ENCODE measurements around the gene ADCY2. TPM values are rescaled to one million over a fixed set of nuclear protein-coding genes. Genes with fewer than 3 reads are reported as not detected.

ADCY2 gene
- total RNA-seq, 1 experiment from 2014 or later: not detected

DNA sequence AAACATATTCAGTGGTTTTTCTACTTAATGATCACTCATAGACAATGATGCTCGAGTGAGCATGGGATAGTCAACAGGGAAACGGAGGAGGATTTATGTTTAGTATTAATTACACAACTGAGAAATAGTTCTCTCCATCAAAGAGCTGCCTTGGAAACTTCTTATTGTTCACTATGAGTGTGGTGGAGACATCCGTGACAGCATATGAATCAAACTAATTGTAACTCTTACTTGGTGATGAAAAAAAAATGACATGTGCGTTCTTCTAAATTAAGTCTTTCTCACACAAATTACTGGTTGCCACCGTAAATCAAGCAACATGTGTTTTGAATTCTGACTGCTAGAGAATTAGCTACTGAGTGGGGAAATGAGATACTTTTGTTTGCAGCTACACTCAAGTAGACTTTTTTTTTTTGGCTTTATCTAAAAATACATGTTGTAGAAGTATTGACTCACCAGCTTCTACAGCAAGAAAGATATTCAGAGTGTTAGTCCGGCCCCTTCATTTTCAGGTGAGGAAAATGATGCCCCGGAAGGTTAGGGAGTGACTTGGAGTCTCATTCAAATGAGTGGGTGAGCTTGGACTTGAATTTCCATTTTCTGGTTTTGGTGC is 275.5 kb downstream of the ADCY2 start:
- POLR2A ChIA-PET: no interaction called here
- Mint-ChIP-seq H3K9me3 (ENCODE audit: unreplicated experiment) (no peaks in the 10 kb centered on the region), H3K27ac (ENCODE audit: low read depth, unreplicated experiment) (no peak overlapping the region), H3K4me3 (ENCODE audit: unreplicated experiment) (no peak overlapping the region), H3K27me3 (ENCODE audit: insufficient read depth, unreplicated experiment) (no peaks in the 10 kb centered on the region), H3K4me1 (ENCODE audit: insufficient read depth, unreplicated experiment) (peaks cover 21% of the 10 kb centered on the region), H3K36me3 (ENCODE audit: insufficient read depth, unreplicated experiment) (no peaks in the 10 kb centered on the region)
- TF ChIP-seq, protein P1, sequence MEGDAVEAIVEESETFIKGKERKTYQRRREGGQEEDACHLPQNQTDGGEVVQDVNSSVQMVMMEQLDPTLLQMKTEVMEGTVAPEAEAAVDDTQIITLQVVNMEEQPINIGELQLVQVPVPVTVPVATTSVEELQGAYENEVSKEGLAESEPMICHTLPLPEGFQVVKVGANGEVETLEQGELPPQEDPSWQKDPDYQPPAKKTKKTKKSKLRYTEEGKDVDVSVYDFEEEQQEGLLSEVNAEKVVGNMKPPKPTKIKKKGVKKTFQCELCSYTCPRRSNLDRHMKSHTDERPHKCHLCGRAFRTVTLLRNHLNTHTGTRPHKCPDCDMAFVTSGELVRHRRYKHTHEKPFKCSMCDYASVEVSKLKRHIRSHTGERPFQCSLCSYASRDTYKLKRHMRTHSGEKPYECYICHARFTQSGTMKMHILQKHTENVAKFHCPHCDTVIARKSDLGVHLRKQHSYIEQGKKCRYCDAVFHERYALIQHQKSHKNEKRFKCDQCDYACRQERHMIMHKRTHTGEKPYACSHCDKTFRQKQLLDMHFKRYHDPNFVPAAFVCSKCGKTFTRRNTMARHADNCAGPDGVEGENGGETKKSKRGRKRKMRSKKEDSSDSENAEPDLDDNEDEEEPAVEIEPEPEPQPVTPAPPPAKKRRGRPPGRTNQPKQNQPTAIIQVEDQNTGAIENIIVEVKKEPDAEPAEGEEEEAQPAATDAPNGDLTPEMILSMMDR (IDR thresholded peaks at IDR 0.05; ENCODE audit: unreplicated experiment): no peak
- intact Hi-C loops (cut with micrococcal nuclease): no loop called here
- DNase-seq (ENCODE audit: unreplicated experiment): no peak
- CTCF ChIA-PET: interaction anchor here (0.6 kb wide), 1 partner anchor 144 kb away, joined by 3 read pairs; no protein-coding TSS in a partner anchor
- BruUV-seq (replicated peaks): no TSS peak

DNA sequence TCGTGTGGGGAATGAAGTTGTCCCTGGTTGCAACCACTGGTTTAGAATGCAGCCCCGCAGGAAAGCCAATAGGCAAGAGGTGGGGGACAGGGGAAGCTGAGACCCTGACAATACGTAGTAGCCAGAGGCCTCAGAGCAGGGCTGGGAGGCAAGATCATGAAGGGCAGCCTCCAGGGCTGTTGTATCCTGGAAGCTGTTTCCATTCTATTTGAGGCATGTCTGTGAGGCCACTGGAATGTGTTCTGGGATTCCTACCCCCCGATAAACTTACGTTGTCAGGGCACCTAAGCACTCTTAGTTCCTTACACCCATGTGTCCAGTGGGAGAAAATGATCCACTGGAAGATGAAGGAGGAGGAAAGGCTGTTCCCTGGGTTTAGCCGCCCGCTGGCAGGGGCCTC is 277.7 kb downstream of the ADCY2 start:
- CTCF ChIA-PET: no interaction called here

DNA sequence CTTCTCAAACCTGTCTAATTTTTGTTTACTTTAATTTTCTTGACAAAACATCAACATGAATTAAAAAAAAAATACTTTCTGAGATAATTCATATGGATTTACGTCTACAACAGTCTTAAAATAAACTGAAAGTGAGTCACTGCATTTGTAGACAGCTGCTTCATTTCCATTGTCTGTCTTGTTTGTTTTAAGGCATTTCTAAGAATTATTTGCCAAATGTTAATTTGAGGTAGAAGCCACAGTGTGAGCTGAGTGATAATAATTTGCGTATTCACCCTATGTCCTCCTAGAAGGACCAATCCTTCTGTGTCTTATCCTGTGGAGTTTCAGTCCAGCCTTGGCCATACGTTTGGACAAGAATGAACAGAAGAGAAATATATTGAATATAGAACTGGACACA is 280.5 kb downstream of the ADCY2 start:
- Mint-ChIP-seq H3K27ac (ENCODE audit: low read depth, unreplicated experiment) (no peak overlapping the region), H3K27me3 (ENCODE audit: insufficient read depth, unreplicated experiment) (peaks cover 22% of the 10 kb centered on the region)

More for the DNA sequence above, 277.7 kb downstream of the ADCY2 start:
- Mint-ChIP-seq H3K36me3 (ENCODE audit: insufficient read depth, unreplicated experiment) (no peaks in the 10 kb centered on the region), H3K4me3 (ENCODE audit: unreplicated experiment) (no peak overlapping the region), H3K27me3 (ENCODE audit: insufficient read depth, unreplicated experiment) (peaks cover 3% of the 10 kb centered on the region), H3K4me1 (ENCODE audit: insufficient read depth, unreplicated experiment) (peaks cover 13% of the 10 kb centered on the region), H3K9me3 (ENCODE audit: unreplicated experiment) (no peaks in the 10 kb centered on the region), H3K27ac (ENCODE audit: low read depth, unreplicated experiment) (no peak overlapping the region)
- TF ChIP-seq, protein P1 (IDR thresholded peaks at IDR 0.05; ENCODE audit: unreplicated experiment): no peak
- no TSS peak for BruUV-seq (replicated peaks)
- POLR2A ChIA-PET: no interaction called here
- intact Hi-C loops (cut with micrococcal nuclease): no loop called here
- no peak for DNase-seq (ENCODE audit: unreplicated experiment)

DNA sequence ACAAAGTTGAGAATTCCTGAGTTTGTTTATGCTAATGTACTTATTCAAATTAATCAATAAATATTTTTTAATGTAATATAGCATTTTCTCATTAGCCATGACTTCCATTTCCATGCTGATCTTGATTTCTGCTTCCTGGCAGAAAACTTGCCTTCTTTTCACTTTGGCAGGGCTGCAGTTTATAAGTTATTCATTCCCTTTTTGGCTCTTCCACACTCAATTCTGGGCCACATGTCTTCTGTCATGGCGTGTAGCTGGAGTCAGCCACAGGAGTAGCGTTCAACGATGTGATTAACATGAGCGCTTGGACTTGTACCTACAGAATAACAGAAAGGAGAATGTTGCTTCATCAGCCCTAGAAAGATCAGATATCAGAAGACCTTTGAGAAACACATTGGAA is 282.1 kb downstream of the ADCY2 start:
- TF ChIP-seq, protein P1 (IDR thresholded peaks at IDR 0.05; ENCODE audit: unreplicated experiment): no peak
- H3K27me3 Mint-ChIP-seq (ENCODE audit: insufficient read depth, unreplicated experiment): peaks cover 33% of the 10 kb centered on the region
- intact Hi-C loops (cut with micrococcal nuclease): no loop called here
- no peak overlapping the region for H3K27ac Mint-ChIP-seq (ENCODE audit: low read depth, unreplicated experiment)
- no peaks in the 10 kb centered on the region for H3K9me3 Mint-ChIP-seq (ENCODE audit: unreplicated experiment)
- POLR2A ChIA-PET: no interaction called here
- no peak overlapping the region for H3K4me3 Mint-ChIP-seq (ENCODE audit: unreplicated experiment)
- DNase-seq (ENCODE audit: unreplicated experiment): no peak
- H3K36me3 Mint-ChIP-seq (ENCODE audit: insufficient read depth, unreplicated experiment): no peaks in the 10 kb centered on the region
- CTCF ChIA-PET: no interaction called here
- H3K4me1 Mint-ChIP-seq (ENCODE audit: insufficient read depth, unreplicated experiment): peaks cover 13% of the 10 kb centered on the region
- no TSS peak for BruUV-seq (replicated peaks)

More for the DNA sequence above, 280.5 kb downstream of the ADCY2 start:
- no peak for DNase-seq (ENCODE audit: unreplicated experiment)
- BruUV-seq (replicated peaks): no TSS peak
- H3K4me3 Mint-ChIP-seq (ENCODE audit: unreplicated experiment): no peak overlapping the region
- H3K9me3 Mint-ChIP-seq (ENCODE audit: unreplicated experiment): no peaks in the 10 kb centered on the region
- no peaks in the 10 kb centered on the region for H3K36me3 Mint-ChIP-seq (ENCODE audit: insufficient read depth, unreplicated experiment)
- CTCF ChIA-PET: interaction anchor here (0.5 to 0.9 kb wide), 3 partner anchors 10 to 213 kb away, joined by 3 to 4 read pairs (median 3); no protein-coding TSS in a partner anchor
- intact Hi-C loops (cut with micrococcal nuclease): no loop called here
- TF ChIP-seq, protein P1 (IDR thresholded peaks at IDR 0.05; ENCODE audit: unreplicated experiment): no peak
- POLR2A ChIA-PET: no interaction called here
- H3K4me1 Mint-ChIP-seq (ENCODE audit: insufficient read depth, unreplicated experiment): peaks cover 13% of the 10 kb centered on the region

Data from MCF 10A (cell line).